Measurements from ENCODE around the gene COTL1.
A peak's percentile ranks its signal among the peaks of the same experiment; 100 is the strongest.

Gene COTL1

GRCh38 chr16:84618581-84619460, 943 bp upstream of the COTL1 start:
- no peak for TF ChIP-seq CTCF (IDR thresholded peaks at IDR 0.05; ENCODE audit: extremely low read depth, missing control alignments)
- DNase-seq (ENCODE audit: low spot score) = no peak

DNA sequence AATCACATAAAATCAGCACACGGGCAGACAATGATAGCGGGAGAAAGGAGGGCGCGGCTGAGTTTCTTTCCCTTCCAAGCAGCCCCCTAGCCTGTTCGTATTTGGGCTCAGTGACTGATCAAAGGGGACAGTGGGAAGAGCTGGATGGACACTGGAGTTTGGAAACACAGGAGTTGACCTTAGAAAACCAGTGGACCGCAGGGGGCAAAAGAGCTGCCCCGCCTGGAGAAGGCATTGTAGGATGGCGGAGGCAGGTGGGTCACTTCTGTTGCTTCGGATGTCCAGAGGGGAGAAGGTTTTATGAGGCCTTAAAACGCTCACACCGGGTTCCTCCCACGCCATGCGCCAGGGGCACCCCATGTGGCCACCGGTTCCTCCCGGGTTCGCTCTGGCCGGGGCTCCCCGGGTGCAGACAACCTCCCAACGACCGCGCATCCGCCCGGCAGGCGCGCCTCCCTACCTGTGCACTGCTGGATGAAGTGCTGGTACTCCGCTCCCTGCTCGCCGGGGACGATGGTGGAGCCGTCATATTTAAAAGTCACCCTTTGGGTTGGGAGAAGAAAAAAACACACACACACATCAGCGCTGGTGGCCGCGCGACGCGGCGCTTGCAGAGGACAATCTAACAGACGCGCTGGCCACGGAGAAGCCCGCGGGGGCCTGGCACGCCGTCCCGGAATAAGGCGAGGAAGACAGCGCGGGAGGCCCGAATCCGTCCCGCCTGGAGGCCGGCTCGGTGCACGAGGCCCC, 662 bp downstream of the COTL1 start:
- peak; percentile 56 for DNase-seq (ENCODE audit: low spot score)
- no peak for TF ChIP-seq CTCF (IDR thresholded peaks at IDR 0.05; ENCODE audit: extremely low read depth, missing control alignments)

DNA sequence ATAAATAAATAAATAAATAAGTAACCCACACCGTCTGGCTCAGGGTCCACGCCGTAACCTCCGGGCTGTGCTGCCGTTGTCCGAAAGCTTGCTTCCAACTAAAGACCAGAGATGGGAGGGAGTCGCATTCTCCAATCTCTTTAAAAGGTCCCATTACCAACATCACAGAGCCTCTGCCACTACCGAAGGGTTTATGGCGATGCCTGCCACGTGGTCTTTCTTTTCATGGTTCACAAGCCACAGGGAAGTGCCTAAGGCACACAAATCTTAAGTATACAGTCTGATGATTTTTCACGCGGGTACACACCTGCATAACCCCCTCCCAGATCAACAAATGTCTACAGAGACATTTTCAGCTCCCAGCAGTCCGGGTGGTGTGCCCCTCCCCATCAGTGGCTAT, 1.4 kb downstream of the COTL1 start:
- no peak for DNase-seq (ENCODE audit: low spot score)
- no peak for TF ChIP-seq CTCF (IDR thresholded peaks at IDR 0.05; ENCODE audit: extremely low read depth, missing control alignments)

DNA sequence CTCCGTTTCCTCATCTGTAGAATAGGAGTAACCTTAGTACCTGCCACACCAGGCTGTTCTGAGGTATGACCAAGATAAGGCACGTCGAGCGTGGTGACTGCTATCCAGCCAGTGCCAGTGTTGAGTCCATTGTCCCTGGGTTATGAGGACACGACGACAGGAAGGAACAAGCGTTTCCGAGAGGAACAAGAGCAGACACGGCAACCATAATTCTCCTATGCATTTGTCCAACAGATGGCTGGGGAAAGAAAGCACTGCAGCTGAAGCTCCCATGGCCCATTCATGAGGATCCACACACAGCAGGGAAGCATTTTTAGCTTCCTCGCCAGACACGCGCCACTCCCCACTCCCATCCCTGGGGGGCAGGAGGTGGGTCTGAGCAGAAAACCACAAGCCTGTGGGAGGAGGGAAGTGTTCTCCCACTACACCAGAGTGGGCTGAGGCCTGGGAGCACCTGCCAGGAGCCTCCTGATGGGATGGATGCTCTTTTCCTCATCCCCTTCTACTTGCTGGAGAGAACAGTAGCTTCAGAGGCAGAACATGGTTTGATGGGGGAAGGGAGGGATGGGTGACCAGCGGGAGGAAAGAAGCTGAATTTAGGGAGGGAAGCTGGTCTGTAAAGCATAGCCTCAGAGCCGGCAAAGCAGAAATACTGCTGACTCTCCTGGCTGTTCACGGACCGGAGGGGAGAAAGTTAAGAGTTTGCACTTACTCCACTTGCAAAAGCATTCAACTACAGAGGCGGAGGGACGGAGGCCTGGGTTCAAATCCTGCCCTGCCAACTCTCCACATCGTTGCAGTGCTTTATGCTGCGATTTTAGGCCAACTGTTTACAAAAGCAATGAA, 2.7 kb downstream of the COTL1 start:
- no peak for DNase-seq (ENCODE audit: low spot score)
- no peak for TF ChIP-seq CTCF (IDR thresholded peaks at IDR 0.05; ENCODE audit: extremely low read depth, missing control alignments)

DNA sequence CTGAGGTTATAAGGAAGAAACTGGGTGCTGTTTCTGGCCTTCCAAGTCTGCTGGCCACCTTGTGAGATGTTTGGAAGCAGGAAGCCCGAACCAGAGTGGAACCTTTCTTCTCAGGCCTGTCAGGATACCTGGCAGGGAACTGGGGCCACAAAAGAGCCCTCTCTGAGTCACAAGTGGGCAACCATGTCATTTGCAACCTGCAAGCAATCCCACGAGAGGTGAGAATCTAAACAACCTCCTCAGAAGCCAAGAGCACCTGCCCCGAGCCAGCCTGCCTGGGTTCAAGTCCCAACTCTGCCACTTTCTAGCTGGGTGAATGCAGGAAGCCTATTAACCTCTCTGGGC, 3.3 kb downstream of the COTL1 start:
- no peak for TF ChIP-seq CTCF (IDR thresholded peaks at IDR 0.05; ENCODE audit: extremely low read depth, missing control alignments)
- DNase-seq (ENCODE audit: low spot score) = no peak

GRCh38 chr16:84614073-84614459, 3.8 kb downstream of the COTL1 start:
- DNase-seq (ENCODE audit: low spot score) = no peak
- TF ChIP-seq CTCF (IDR thresholded peaks at IDR 0.05; ENCODE audit: extremely low read depth, missing control alignments) = no peak
